Right ventricle myocardium superior (tissue), 1 donor: ENCODE measurements around the gene ODF4. TPM values are rescaled to one million over a fixed set of nuclear protein-coding genes. Genes with fewer than 3 reads are reported as not detected.
"Not testable (repeated sequence)": the region's sequence is repeated elsewhere in the genome, so short reads cannot be mapped to it uniquely, and the experiment has no call there.

Source experiments
- ATAC-seq: fragments of 200-7000 bp; cut with Tn5 transposase; one replicate; pipeline ENCODE4 v1.9.1; 2020; ENCODE audit warnings: mild to moderate bottlenecking; ENCODE audit not compliant: poor library complexity
- DNase-seq: peaks from one replicate; pipeline ENCODE4 v3.0.0-alpha.2; 2020
- intact Hi-C: fragments of 100-400 bp; cut with DNase I; formaldehyde crosslinking; loops from one replicate; pipeline ENCODE4 v1.11.2; 2022
- total RNA-seq: library from RNA; stranded (reverse); fragmentation: NEBNext Ultra II Directional; extraction: Animal tissue kit (Norgen Biotek cat#: 25700); gene quantifications from one replicate; pipeline ENCODE4 v1.2.1, GENCODE V29; 2021
- donor health status: DM: no; HTN: yes; CAD: no; lungs with severe emphysema.

ODF4 gene
- total RNA-seq, 1 donor from 2014 or later: not detected

GRCh38 chr17:8384801-8385378, 45.2 kb downstream of the ODF4 start:
- no peak for DNase-seq
- no peak for ATAC-seq
- intact Hi-C loops: no loop called here

DNA sequence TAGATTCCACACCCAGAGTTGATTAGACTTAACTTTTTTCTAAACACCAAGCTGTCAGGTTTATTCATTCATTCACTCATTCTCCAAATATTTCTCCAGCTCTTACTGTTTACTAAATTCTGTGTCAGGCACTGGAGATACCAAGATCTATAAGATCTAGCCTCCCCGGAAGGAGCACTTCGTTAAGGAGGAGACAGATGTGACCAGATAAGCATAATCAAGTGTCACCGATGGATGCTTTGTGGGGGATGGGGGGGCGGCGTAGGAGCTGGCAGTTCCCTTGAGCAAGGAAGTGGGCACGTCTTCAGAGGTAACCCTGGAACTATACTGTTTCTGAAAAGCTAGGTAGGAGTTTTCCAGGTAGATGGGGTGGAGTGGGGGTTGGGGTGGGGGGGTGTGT, 47.2 kb downstream of the ODF4 start:
- DNase-seq (no peak), ATAC-seq (no peak)
- intact Hi-C loops: no loop called here

- ATAC-seq (no peak), DNase-seq (no peak)
- intact Hi-C loops: no loop called here
These were observed 48.4 kb downstream of the ODF4 start for GRCh38 chr17:8387914-8388651.

GRCh38 chr17:8391711-8392110, 52.1 kb downstream of the ODF4 start:
- no peak for ATAC-seq
- no peak for DNase-seq
- intact Hi-C loops: no loop called here

GRCh38 chr17:8392274-8392673, 52.6 kb downstream of the ODF4 start:
- intact Hi-C loops: no loop called here
- DNase-seq (no peak), ATAC-seq (no peak)

GRCh38 chr17:8392674-8393469, 53.2 kb downstream of the ODF4 start:
- intact Hi-C loops: no loop called here

GRCh38 chr17:8393470-8394231, 54.0 kb downstream of the ODF4 start:
- DNase-seq: no peak
- intact Hi-C loops: no loop called here
- no peak for ATAC-seq

More at GRCh38 chr17:8392674-8393469, 53.2 kb downstream of the ODF4 start:
- DNase-seq (no peak), ATAC-seq (peak; percentile 12)

DNA sequence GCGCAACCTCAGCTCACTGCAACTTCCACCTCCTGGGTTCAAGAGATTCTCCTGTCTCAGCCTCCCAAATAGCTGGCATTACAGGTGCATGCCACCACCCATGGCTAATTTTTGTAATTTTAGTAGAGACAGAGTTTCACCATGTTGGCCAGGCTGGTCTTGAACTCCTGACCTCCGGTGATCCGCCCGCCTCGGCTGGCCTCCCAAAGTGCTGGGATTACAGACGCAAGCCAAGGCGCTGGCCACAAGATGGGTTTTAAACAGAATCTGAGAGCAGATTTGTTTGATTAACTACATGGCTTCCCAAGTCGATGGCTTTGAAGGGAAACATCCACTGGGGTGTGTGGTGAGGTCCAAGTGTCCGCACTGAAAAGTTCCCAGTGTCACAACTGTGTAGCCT, 54.9 kb downstream of the ODF4 start:
- intact Hi-C loops, ATAC-seq, DNase-seq: not testable (repeated sequence)

Other genes with a start within 250 kb of the ODF4 start
- not detected for gene ALOXE3, start 221.3 kb upstream of the ODF4 start, total RNA-seq
- gene HES7, start 215.7 kb upstream of the ODF4 start, total RNA-seq: 0.13 TPM
- gene PER1, start 187.4 kb upstream of the ODF4 start, total RNA-seq: 124 TPM
- 54.8 TPM for gene VAMP2, start 176.9 kb upstream of the ODF4 start, total RNA-seq
- 7.1 TPM for gene TMEM107, start 163.5 kb upstream of the ODF4 start, total RNA-seq
- gene BORCS6, start 149.7 kb upstream of the ODF4 start, total RNA-seq: 8.5 TPM
- 0.56 TPM for gene AURKB, start 129.3 kb upstream of the ODF4 start, total RNA-seq
- gene CTC1, start 91.8 kb upstream of the ODF4 start, total RNA-seq: 13.0 TPM
- 10.0 TPM for gene PFAS, start 90.6 kb upstream of the ODF4 start, total RNA-seq
- gene RANGRF, start 51.2 kb upstream of the ODF4 start, total RNA-seq: 23.2 TPM
- 1.00 TPM for gene SLC25A35, start 44.4 kb upstream of the ODF4 start, total RNA-seq
- 17.2 TPM for gene ARHGEF15, start 29.6 kb upstream of the ODF4 start, total RNA-seq
- gene RPL26, start 43.4 kb downstream of the ODF4 start, total RNA-seq: 939 TPM
- gene RNF222, start 58.0 kb downstream of the ODF4 start, total RNA-seq: not detected
- 24.8 TPM for gene NDEL1, start 96.0 kb downstream of the ODF4 start, total RNA-seq